SK-N-MC (cell line): ENCODE results near the gene PLEKHA7.

ENCODE experiments used
- EZH2 ChIP-seq: fragments of 200-600 bp; sonication (generic); IDR thresholded peaks from one replicate; pipeline ENCODE4 v1.6.1; 2017; ENCODE audit warnings: antibody characterized with exemption
- FOXP2 ChIP-seq: optimal IDR thresholded peaks from 2 replicates; pipeline ENCODE3; 2011; ENCODE audit warnings: mild to moderate bottlenecking, moderate library complexity; ENCODE audit not compliant: insufficient read depth; ENCODE audit errors: extremely low read length, control extremely low read depth
- POLR2AphosphoS5 ChIP-seq: IDR thresholded peaks from 2 replicates; pipeline ENCODE4 v1.6.1; 2012; ENCODE audit warnings: mild to moderate bottlenecking, low read depth, low read length, borderline replicate concordance

GRCh38 chr11:16825101-16825500 lies 189.1 kb downstream of the PLEKHA7 start:
- TF ChIP-seq POLR2AphosphoS5 (no peak), EZH2 (no peak), FOXP2 (no peak)
